Activated CD4-positive, CD25-positive, alpha-beta regulatory T cell treated with anti-CD3 and anti-CD28 coated beads, Interleukin-2, amount 50 U/mL, for 72 hours (primary cell): Measurements from ENCODE around the gene MAP3K15.
"Not testable (repeated sequence)": the region's sequence is repeated elsewhere in the genome, so short reads cannot be mapped to it uniquely, and the experiment has no call there.

Experiments
- DNase-seq: peaks from one replicate; pipeline ENCODE4 v3.0.0; 2021

The MAP3K15 gene

DNA sequence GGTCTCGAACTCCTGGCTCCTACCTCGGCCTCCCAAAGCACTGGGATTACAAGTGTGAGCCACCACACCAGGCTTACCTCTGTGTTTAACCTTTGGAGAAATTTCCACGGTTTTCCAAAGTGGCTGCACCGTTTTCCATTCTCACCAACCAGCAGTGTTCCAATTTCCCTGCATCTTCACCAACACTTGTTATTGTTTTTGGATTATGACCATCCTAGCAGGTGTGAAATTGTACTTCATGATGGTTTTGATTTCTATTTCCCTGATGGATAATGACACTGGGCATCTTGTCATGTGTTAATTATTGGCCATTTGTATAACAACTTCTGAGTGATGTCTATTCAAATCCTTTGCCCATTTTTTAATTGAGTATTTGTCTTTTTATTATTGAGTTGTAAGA, 2.7 kb upstream of the MAP3K15 start:
- no peak for DNase-seq

DNA sequence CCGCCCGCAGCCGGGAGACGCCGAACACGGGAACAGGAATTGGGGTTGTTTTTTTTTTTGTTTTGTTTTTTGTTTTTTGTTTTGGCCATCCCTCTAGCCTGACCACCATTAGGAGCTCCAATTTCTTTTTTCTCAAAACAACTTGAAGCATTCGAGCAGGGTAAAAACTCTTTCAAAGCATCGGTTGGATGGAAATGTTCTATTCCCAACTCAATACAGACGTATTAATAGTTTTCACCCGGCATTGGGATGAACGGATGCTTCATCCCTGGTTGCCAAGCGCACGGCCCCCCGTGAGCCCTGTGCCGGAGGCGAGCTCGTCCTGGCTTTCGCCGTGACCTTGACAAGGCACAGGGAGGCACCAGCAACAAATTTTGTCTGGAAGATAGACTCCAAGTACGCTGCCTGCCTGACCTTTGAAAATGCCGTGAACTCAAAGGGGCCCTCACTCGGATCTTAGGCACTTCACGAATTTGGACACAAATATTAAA, 352 bp upstream of the MAP3K15 start:
- no peak for DNase-seq

DNA sequence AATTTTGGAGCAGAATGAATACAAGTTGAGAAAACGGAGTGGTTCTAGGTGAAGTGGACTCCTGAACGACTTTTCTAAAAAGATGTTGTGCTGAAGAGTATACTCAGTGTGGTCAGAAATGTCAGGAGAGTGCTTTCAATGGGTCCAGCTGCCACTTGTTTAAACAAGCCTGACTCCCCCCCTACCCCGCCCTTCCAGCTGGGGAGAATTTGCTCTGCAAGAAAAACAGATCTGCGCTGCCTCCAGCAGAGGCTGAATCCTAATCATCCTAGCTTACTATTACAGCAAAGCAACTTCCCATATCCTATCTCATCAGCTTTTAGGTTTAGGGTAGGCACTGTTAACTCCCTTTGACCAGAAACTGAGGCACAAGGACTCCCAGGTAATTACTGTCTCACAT, 1.9 kb downstream of the MAP3K15 start:
- DNase-seq = no peak

DNA sequence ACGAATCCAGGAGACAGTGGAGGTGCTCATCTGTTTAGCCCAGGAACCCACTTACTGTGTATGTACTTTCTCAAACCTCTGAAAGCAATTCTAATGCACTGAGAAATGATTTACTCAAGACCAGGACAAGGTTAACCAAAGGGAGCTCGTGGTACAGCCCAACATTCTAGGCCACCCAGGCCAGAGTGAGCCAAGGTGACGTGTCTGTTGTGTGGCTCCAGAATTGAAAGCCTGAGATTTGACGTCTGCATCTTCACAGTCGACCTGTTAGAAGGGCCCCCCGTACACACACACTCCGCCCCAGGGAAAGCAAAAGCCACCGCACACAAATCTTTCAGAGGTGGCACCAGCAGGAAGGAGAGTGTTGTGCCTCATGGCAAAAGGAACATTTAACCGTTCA, 2.3 kb downstream of the MAP3K15 start:
- no peak for DNase-seq

DNA sequence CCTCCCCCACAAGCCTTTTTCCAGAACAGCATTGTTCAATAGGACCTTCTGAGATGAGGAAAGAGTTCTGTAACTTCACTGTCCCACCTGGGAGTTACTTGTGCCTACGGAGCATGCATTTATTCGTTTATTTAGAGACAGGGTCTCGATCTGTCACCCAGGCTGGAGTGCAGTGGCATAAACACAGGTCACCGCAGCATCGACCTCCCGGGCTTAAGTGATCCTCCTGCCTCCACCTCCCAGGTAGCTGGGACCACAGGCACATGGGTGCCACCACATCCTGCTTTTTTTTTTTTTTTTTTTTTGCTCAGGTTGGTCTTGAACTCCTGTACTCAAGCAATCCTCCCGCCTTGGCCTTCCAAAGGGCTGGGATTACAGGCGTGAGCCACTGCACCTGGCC, 2.9 kb downstream of the MAP3K15 start:
- DNase-seq = no peak

DNA sequence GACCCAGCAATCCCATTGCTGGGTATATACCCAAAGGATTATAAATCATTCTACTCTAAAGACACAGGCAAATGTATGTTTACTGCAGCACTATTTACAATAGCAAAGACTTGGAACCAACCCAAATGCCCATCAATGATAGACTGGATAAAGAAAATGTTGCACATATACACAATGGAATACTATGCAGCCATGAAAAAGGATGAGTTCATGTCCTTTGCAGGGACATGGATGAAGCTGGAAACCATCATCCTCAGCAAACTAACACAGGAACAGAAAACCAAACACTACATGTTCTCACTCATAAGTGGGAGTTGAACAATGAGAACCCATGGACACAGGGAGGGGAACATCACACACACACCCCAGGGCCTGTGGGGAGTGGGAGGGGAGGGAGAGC, 3.5 kb downstream of the MAP3K15 start:
- DNase-seq = not testable (repeated sequence)

DNA sequence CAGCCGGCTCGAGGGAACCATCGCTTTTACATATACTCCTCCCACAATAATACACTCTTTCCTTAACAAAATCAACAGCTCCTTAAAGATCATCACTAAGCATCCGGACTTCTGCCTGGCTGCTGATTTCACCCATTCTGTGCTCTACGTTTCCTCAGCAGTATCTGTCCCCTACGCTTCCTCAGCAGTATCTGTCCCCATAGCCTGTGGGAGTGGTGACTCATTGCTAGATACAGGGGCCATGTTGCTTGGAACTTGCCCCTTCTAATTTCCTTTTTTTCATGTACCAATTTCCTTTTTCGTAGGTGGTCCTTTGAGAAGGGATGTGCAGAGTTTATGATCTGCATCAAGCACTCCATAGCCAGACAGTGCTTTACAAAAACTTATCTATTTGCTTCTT, 18.6 kb downstream of the MAP3K15 start:
- DNase-seq = no peak

DNA sequence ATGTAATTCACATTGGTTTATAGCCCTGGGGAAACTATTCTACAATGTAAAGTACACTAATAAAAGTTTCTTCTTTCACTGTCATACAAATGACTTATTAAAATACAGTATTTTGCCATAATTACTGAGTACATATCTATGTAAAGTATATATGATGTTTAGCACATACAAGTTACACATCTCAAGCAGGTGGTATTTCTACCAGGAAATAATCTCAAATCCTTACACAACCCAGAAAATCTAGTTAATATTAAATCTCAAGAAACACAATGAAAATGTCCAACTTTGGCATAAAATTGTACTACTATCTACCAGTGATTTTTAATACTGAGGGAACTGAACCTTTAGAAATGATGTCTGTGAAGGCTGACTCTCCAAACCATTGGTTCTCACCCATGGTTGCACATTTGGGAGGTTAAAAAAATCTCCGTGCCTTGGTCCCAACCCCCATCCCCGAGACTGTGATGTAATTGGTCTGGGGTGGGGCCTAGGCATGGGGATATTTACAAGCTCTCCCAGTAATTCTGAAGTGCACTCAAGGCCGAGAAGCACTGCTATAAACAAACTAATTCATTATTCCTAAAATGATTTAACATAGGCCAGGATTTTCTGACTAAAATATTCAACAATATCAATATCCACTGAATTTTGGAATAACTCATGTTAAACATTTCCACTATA, 27.6 kb downstream of the MAP3K15 start:
- no peak for DNase-seq

DNA sequence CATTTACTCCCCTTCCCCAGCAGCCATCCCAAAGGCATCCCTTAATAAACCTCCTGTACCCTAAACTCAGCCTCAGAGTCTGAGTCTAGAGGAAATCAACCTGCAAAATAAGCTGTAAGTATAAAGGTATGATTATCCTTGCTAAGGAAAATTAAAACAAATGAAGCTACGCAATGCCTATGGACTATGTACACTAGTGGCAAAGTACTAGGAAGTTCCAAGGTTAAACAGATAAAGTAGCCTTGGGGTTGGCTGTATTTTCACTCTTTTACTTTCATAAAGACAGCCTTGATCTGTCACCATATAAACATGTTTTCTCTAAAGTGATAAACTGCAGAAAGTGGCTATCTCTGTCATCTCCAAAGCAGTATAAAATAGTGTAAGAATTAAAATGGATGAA, 35.9 kb downstream of the MAP3K15 start:
- no peak for DNase-seq

DNA sequence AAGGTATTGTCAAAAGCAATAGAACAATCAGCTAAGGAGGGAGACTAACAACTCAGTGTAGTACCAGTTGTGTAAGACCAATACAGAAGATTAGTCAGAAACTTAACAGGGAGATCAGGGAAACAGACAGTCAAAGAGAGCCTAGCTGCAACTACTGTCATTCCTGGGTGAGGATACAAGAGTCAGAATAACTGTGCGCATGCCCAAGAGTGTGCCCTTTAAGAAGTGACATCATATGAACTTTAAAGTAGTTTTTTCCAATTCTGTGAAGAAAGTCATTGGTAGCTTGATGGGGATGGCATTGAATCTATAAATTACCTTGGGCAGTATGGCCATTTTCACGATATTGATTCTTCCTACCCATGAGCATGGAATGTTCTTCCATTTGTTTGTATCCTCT, 46.9 kb downstream of the MAP3K15 start:
- DNase-seq = not testable (repeated sequence)

DNA sequence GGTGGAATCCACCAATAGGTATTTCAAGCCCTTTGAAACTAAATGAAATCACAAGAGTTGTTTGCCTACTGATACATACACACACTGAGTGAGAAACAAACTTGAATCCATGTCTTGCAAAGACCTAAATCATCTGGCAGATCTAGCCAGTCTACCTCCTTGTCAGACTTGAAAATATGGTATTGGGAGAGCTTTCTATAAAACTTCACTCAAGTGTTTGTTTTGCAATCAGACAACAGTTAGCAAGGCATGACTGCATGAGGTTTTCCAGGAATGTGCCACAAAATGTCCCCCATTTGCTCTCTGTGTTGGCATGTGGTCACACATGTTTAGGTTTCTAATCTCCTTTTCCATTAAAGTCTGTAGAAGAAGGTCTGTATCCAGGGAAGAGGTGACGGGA, 52.4 kb downstream of the MAP3K15 start:
- no peak for DNase-seq

DNA sequence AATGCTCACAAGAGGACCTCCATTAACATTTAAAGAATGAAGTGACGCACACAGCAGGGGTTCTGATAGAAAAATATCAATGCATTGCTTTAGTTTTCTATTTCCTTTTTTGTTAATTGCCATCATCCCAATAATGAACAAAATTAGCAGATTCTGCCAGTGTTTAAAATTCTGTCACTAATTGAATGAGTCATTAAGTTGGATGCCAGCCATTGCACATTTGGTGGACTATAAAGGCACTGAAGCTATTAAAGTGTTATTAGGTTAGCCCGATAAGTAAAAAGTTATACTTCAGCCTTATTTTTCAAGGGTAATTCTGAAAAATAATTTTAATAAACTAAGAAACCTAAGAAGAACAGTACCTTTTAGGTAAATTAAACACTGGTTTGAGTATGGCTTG, 53.1 kb downstream of the MAP3K15 start:
- DNase-seq = no peak

DNA sequence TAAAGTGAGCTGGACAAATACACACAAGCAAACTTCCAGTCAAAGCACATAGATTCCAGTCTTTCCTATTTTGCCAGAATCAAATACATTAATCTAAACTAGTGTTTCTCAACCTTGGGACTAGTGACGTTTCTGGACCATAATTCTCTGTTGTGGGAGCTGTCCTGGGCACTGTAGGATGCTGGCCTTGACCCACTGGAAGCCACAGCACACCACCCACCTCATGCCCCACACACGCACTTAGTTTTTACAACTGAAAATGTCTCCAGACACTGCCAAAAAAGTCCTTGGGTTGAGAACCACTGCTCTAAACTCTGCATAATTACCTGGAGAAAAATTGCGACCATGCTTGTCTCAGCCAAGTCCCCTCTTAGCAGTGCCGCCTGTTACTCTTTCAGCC, 57.6 kb downstream of the MAP3K15 start:
- no peak for DNase-seq

DNA sequence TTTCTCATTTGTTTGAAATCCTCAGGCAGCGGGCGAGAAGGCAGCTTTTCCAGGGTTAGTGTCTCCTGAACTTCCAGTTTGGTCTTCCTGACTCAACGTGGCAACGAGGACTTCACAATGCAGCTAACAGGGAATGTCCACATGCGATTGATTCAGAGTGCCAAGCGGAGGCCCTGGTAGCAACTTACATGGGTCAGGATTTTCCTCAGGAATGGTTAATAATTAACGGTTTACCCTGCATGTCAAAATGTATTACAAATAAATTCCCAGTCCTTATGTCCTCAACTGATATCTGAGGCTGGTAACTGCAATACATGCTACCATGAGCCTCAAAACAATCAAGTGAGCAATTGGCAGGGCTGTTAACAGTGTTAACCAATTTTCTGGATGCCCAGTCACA, 67.2 kb downstream of the MAP3K15 start:
- DNase-seq = no peak

DNA sequence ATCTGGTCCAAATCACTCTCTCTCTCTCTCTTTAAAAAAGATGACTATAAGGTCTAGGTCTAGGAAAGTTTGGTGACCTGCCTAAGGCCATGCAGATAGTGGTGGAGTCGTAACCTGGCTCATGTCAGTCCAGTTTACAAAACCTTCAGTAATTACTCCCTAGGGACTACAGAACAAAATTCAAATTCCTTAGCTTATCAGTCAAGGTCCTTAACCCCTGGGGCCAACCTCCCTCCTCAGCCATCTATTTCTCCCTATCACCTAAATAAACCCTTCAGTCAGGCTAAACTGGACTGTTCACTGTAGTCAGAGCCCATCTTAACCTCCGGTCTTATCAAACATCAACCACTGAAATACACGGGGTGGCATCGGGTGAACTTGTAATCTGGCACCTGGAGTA, 68.9 kb downstream of the MAP3K15 start:
- no peak for DNase-seq

DNA sequence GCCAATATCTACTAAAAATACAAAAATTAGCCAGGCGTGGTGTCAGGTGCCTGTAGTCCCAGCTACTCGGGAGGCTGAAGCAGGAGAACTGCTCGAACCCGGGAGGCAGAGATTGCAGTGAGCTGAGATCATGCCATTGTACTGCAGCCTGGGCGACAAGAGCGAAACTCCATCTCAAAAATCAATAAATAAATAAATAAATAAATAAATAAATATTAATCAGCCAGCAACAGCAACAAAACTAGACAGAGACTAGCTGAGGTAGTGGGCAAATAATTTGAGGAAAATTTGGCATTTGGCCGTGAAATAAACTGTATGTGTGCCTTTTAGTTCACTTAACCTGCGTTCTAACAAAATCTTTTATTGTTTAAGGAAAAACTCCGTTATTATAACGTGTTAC, 69.5 kb downstream of the MAP3K15 start:
- DNase-seq = not testable (repeated sequence)

DNA sequence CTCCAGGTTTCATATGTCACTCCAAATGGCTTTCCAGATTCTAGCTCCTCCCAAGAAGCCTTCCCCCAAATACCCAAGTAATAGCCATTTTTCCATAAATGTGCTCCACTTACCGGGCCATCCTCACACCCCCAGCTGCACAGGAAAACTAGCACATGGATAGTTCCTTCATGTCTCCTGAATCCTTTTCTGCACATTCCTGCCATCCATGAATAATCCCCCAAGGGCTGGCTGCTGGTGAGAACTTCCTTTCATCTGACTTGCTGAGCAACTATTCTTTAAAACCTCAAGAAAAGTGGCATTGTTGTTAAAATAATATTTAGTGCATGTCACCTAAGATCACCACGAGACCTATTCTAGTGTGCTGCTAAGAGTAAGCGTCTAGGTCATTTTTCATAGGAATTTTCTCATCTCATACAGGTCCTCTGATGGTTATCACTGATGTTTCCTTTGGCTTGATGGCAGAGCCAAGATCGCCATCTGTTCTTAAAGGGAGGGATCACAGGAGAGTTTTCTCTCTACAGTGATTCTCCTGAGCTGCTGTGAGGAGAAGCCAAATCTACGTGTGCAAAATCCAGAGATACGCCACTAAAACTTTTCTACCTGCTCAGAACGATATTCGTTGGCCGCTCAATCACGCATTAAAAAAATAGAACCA, 71.3 kb downstream of the MAP3K15 start:
- DNase-seq = no peak

DNA sequence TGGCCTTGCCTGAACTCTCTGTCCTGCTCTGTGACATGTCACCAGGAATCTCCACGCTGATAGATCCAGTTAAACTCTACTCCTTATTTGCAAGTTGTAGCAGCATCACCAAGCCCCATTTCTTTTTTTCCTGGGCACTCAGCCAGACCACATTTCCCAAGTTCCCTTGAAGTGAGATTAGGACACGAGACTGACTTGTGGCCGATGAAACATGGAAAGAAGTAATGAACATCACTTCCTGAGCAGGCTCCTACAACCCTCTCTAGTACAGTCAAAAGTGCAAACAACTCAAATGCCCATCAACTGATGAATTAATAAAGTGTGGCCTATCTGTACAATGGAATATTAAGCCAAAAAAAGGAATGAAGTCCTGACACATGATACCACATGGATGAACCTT, 74.6 kb downstream of the MAP3K15 start:
- no peak for DNase-seq

DNA sequence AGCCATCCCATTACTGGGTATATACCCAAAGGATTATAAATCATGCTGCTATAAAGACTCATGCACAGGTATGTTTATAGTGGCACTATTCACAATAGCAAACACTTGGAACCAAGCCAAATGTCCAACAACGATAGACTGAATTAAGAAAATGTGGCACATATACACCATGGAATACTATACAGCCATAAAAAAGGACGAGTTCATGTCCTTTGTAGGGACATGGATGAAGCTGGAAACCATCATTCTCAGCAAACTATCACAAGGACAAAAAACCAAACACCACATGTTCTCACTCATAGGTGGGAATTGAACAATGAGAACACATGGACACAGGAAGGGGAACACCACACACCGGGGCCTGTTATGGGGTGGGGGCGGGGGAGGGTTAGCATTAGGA, 92.6 kb downstream of the MAP3K15 start:
- DNase-seq = not testable (repeated sequence)

DNA sequence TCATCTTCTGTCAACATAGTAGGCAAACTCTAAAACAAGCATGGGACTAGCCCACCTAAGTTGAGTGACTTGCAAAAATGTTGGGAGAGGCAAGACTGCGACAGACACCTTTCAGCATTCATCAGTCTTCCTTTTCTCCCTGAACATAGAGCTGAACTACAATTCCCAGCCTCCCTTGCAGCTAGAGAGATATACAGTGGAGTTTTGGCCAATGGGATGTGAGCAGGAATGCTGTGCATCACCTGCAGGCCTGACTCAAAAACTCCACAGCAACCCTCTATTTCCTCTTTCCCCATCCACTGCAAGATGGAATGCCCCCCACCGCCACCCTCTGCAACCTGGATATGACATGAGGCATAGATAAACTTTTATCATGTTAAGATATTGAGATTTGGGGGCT, 105.0 kb downstream of the MAP3K15 start:
- no peak for DNase-seq

DNA sequence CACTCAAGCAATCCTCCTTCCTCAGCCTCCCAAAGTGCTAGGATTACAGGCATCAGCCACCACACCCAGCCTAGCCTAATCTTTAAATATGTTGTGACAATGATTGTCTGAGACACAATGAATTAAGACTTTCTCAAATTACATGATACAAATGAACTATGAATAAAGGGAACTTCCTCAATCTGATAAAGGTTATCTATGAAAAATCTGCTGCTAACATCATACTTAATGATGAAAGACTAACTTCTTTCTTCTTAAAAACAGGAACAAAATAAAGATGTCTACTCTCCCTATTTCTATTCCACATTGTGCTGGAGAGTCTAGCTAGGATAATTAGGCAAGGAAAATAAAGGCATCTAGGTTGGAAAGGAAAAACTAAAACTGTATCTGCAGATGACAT, 111.6 kb downstream of the MAP3K15 start:
- DNase-seq = no peak

DNA sequence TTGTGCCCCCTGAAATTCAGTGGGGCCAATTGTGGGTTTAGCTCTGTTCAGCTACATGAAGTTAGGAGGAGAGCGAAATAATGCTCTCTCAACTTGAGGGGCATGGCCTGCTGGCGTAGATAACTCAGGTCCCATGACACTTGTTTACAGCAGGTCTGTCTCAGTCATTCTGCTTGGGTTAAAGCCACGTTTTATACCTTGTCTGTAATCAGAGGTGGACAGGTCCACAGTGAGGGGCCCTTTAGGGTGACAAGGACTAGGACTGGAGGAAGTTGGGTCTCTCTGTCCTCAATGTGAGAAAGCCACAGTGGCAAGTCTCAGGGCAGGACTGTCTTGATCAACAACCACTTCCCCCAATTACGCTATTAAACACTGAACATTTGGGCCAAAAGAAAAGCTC, 122.6 kb downstream of the MAP3K15 start:
- DNase-seq = no peak

DNA sequence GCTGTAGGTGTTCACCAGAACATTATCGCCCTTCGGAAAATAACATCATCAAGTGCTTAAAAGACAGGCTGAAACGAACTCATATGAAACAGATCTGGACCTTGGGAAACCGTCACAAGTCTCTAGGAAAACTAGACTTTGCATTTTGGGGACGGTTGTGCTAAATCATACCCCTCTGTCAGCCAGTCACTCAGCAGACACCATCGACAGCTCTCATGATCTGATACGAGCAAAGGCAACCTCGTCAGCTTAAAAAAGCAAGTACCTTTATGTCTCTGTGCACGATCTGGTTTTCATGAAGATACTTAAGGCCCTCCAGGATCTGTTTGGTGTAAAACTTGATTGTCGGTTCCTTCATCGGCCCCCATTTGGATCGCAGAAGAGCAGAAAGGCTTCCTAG, 123.2 kb downstream of the MAP3K15 start:
- no peak for DNase-seq

DNA sequence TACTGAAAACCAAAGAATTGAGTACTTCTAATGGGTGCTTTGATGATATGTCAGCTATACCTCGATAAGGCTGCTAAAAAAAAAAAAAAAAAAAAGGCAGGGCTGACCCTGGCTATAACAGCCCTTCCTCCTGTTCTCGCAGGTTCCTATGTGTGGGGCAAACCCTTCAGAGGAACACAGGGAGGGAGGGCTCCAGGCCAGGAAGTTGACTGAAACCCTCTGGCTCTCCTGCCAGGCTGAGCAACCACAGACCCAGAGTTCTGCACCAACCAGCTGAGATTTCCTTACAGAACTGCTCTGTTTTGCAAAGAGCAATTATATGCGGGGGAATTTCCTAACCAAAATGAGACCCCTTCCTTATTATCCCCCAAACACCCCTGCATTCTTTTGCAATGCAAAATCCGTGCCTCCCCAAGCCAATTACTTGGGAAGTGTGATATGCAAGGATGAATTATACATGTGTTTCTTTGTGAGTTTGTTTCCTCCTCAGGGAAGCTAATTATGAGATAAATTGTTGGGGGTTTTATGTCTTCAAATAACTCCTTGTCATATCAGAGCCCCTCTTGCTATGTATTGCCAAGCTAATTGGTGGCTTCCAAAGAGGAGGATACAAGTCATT, 126.0 kb downstream of the MAP3K15 start:
- DNase-seq = no peak

DNA sequence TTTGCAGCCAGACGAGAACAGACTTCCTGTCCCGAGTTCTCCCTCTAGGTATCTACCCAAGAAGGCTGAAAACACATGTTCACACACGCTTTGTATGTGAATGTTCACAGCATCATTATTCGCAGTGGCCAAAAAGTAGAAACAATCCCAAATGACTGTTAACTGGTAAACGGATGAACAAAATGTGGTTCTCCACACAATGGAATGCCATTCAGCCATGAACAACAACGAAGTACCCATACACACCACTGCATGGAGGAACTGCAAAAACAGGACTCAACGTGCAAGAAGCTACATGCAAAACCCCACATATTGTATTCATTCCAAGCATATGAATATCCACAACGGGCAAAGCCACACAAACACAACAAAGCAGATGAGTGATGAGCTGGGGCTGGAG, 126.6 kb downstream of the MAP3K15 start:
- DNase-seq = no peak
